H1 (cell line): ENCODE measurements around the gene MEGF11. TPM values are rescaled to one million over a fixed set of nuclear protein-coding genes. Genes with fewer than 3 reads are reported as not detected.

Experiments used
- ATF2 ChIP-seq: IDR thresholded peaks from 2 replicates; pipeline ENCODE4 v1.6.1; 2012; ENCODE audit warnings: low read length, inconsistent platforms
- CEBPB ChIP-seq: IDR thresholded peaks from 2 replicates; pipeline ENCODE4 v1.6.1; 2012; ENCODE audit warnings: low read depth, low read length
- CHD7 ChIP-seq: fragments of 300-600 bp; sonication (generic); IDR thresholded peaks from 2 replicates; pipeline ENCODE4 v1.7.1; 2012; ENCODE audit warnings: low read length, moderate library complexity, mild to moderate bottlenecking, inconsistent platforms; ENCODE audit not compliant: insufficient replicate concordance
- HDAC6 ChIP-seq: IDR thresholded peaks from one replicate; pipeline ENCODE4 v1.7.1; 2012; ENCODE audit warnings: low read depth, mild to moderate bottlenecking, inconsistent platforms, low read length, moderate library complexity
- TAF1 ChIP-seq: IDR thresholded peaks from 2 replicates; pipeline ENCODE4 v1.6.1; 2011; ENCODE audit warnings: mild to moderate bottlenecking, low read depth, low read length
- TBP ChIP-seq: IDR thresholded peaks from 2 replicates; pipeline ENCODE4 v1.6.1; 2011; ENCODE audit warnings: low read depth, low read length, improper control_type of control experiment
- polyA plus RNA-seq, 7 experiments: library from polyadenylated mRNA; depleted of rRNA in 3 of 7; stranded (reverse) in 5 of 7; unstranded in 2 of 7; fragments of >200 nt in 5 of 7; fragments of 200-250 nt in 2 of 7; gene quantifications; 1 replicate in 5 of 7; 2 replicates in 1 of 7; 4 replicates in 1 of 7; pipeline versions ENCODE4 v1.2.1 to v1.2.3, GENCODE V29; 2011 to 2013; ENCODE audit warnings: missing spikeins in 2 of 7, mixed read lengths in 2 of 7
- total RNA-seq: library from RNA; stranded (reverse); fragmentation: NEBNext Ultra II Directional; extraction: Animal tissue kit (Norgen Biotek cat#: 25700); gene quantifications from 2 replicates; pipeline ENCODE4 v1.2.1, GENCODE V29; 2021

Gene MEGF11
- total and polyA plus RNA-seq, 2 of the 8 experiments (the other 6 are each of a cell fraction or from before 2014, with no cell fraction given), result 4.4 to 4.8 TPM

GRCh38 chr15:65881766-65882434 is 371.6 kb downstream of the MEGF11 start (continued):
- TF ChIP-seq TBP (no peak), CEBPB (no peak), HDAC6 (no peak), ATF2 (no peak), CHD7 (no peak), TAF1 (no peak)
- TF ChIP-seq, all 59 proteins: peak for 0
